ENCODE measurements around the gene TBC1D25. TPM values are rescaled to one million over a fixed set of nuclear protein-coding genes. Genes with fewer than 3 reads are reported as not detected.
A peak's percentile ranks its signal among the peaks of the same experiment; 100 is the strongest.
"Not testable (repeated sequence)": the region's sequence is repeated elsewhere in the genome, so short reads cannot be mapped to it uniquely, and the experiment has no call there.

Gene TBC1D25
- total RNA-seq, 1 donor from 2014 or later: 13.1 TPM

DNA sequence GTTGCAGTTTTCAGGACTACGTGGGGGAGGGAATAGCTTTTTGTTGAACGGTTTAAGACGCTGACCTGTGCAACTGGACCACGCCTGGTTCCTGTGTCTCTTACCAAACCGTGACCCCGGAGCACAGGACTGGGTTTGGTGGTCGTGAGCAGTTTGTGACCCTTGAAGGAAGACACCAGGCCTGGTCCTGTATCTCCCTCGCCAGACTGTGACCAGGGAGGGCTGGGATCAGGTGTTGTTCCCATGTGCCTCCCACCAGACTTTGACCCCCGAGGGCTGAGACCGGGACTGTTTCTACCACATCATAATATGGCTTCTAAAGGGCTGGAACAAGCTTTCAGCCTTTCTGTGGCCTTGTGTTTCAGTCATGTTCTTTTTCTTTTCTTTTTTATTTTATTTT is 17.2 kb upstream of the TBC1D25 start:
- Histone ChIP-seq H3K9me3 (ENCODE audit: insufficient read depth, low read depth, low read length) (no peaks in the 10 kb centered on the region), H3K4me1 (ENCODE audit: insufficient read depth, low read length) (peaks cover 4% of the 10 kb centered on the region), H3K36me3 (ENCODE audit: insufficient read depth, low read length) (no peaks in the 10 kb centered on the region), H2AFZ (ENCODE audit: low read depth, low read length) (peak overlapping the region; percentile 84), H3K4me3 (ENCODE audit: insufficient read depth, low read depth, low read length) (peak overlapping the region; percentile 87), H3K9ac (ENCODE audit: low read length) (peak overlapping the region; percentile 88), H3K79me2 (ENCODE audit: insufficient read depth, low read length) (peaks cover 10% of the 10 kb centered on the region), H4K20me1 (ENCODE audit: insufficient read depth, low read length) (no peaks in the 10 kb centered on the region), H3K4me2 (ENCODE audit: low read length) (peak overlapping the region; percentile 95), H3K27me3 (ENCODE audit: insufficient read depth, low read length) (no peaks in the 10 kb centered on the region), H3K27ac (ENCODE audit: low read depth, low read length) (peak overlapping the region; percentile 66)
- H3K4me1 Mint-ChIP-seq (ENCODE audit: low read depth, unreplicated experiment): no peaks in the 10 kb centered on the region
- FAIRE-seq: no peak
- no peaks in the 10 kb centered on the region for H3K27me3 Mint-ChIP-seq (ENCODE audit: low read depth, unreplicated experiment)
- peak overlapping the region; percentile 58 for H3K27ac Mint-ChIP-seq (ENCODE audit: unreplicated experiment)
- peaks cover 2% of the 10 kb centered on the region for H3K36me3 Mint-ChIP-seq (ENCODE audit: low read depth, unreplicated experiment)
- H3K9me3 Mint-ChIP-seq (ENCODE audit: unreplicated experiment): no peaks in the 10 kb centered on the region
- peak overlapping the region; percentile 87 for H3K4me3 Mint-ChIP-seq (ENCODE audit: unreplicated experiment)
- TF ChIP-seq, protein P1, sequence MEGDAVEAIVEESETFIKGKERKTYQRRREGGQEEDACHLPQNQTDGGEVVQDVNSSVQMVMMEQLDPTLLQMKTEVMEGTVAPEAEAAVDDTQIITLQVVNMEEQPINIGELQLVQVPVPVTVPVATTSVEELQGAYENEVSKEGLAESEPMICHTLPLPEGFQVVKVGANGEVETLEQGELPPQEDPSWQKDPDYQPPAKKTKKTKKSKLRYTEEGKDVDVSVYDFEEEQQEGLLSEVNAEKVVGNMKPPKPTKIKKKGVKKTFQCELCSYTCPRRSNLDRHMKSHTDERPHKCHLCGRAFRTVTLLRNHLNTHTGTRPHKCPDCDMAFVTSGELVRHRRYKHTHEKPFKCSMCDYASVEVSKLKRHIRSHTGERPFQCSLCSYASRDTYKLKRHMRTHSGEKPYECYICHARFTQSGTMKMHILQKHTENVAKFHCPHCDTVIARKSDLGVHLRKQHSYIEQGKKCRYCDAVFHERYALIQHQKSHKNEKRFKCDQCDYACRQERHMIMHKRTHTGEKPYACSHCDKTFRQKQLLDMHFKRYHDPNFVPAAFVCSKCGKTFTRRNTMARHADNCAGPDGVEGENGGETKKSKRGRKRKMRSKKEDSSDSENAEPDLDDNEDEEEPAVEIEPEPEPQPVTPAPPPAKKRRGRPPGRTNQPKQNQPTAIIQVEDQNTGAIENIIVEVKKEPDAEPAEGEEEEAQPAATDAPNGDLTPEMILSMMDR (IDR thresholded peaks at IDR 0.05; ENCODE audit: insufficient read depth, low read depth, low read length): no peak
- TF ChIP-seq EZH2 (IDR thresholded peaks at IDR 0.05; ENCODE audit: insufficient read depth, low read length): no peak
- no peak for DNase-seq (ENCODE audit: low read depth)

DNA sequence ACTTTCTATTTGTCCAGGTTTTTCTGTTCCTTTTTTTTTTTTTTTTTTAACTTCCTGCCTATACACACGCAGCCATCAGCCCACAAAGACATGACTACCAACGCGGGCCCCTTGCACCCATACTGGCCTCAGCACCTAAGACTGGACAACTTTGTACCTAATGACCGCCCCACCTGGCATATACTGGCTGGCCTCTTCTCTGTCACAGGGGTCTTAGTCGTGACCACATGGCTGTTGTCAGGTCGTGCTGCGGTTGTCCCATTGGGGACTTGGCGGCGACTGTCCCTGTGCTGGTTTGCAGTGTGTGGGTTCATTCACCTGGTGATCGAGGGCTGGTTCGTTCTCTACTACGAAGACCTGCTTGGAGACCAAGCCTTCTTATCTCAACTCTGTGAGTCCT is 15.8 kb upstream of the TBC1D25 start:
- FAIRE-seq (no peak), DNase-seq (ENCODE audit: low read depth) (no peak)
- H3K4me3 ChIP-seq (ENCODE audit: insufficient read depth, low read depth, low read length): no peak overlapping the region
- Mint-ChIP-seq H3K9me3 (ENCODE audit: unreplicated experiment) (no peaks in the 10 kb centered on the region), H3K4me1 (ENCODE audit: low read depth, unreplicated experiment) (no peaks in the 10 kb centered on the region), H3K36me3 (ENCODE audit: low read depth, unreplicated experiment) (peaks cover 11% of the 10 kb centered on the region), H3K4me3 (ENCODE audit: unreplicated experiment) (no peak overlapping the region), H3K27me3 (ENCODE audit: low read depth, unreplicated experiment) (no peaks in the 10 kb centered on the region), H3K27ac (ENCODE audit: unreplicated experiment) (no peak overlapping the region)
- H3K27me3 ChIP-seq (ENCODE audit: insufficient read depth, low read length): no peaks in the 10 kb centered on the region
- peaks cover 6% of the 10 kb centered on the region for H3K36me3 ChIP-seq (ENCODE audit: insufficient read depth, low read length)
- H3K79me2 ChIP-seq (ENCODE audit: insufficient read depth, low read length): peaks cover 10% of the 10 kb centered on the region
- no peaks in the 10 kb centered on the region for H4K20me1 ChIP-seq (ENCODE audit: insufficient read depth, low read length)
- H3K27ac ChIP-seq (ENCODE audit: low read depth, low read length): no peak overlapping the region
- peaks cover 4% of the 10 kb centered on the region for H3K4me1 ChIP-seq (ENCODE audit: insufficient read depth, low read length)
- TF ChIP-seq EZH2 (IDR thresholded peaks at IDR 0.05; ENCODE audit: insufficient read depth, low read length): no peak
- TF ChIP-seq, protein P1 (IDR thresholded peaks at IDR 0.05; ENCODE audit: insufficient read depth, low read depth, low read length): no peak
- H2AFZ ChIP-seq (ENCODE audit: low read depth, low read length): no peak overlapping the region
- no peaks in the 10 kb centered on the region for H3K9me3 ChIP-seq (ENCODE audit: insufficient read depth, low read depth, low read length)
- H3K4me2 ChIP-seq (ENCODE audit: low read length): no peak overlapping the region
- H3K9ac ChIP-seq (ENCODE audit: low read length): no peak overlapping the region

DNA sequence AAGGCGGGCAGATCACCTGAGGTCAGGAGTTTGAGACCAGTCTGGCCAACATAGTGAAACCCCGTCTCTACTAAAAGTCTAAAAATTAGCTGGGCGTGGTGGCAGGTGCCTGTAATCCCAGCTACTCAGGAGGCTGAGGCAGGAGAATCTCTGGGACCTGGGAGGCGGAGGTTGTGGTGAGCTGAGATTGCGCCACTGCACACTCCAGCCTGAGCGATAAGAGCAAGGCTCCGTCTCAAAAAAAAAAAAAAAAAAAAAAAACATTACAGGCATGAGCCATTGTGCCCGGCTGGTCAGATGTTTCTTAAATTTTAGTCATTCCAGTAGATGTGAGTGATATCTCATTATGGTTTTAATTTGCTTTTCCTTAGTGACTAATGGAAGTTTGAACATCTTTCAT is 13.7 kb upstream of the TBC1D25 start:
- H3K4me3 ChIP-seq (ENCODE audit: insufficient read depth, low read depth, low read length); H4K20me1 ChIP-seq (ENCODE audit: insufficient read depth, low read length); H3K4me3 Mint-ChIP-seq (ENCODE audit: unreplicated experiment); H3K9me3 Mint-ChIP-seq (ENCODE audit: unreplicated experiment); H3K4me1 ChIP-seq (ENCODE audit: insufficient read depth, low read length); H3K27ac ChIP-seq (ENCODE audit: low read depth, low read length); H3K9ac ChIP-seq (ENCODE audit: low read length); H3K4me1 Mint-ChIP-seq (ENCODE audit: low read depth, unreplicated experiment); H3K27me3 Mint-ChIP-seq (ENCODE audit: low read depth, unreplicated experiment); H2AFZ ChIP-seq (ENCODE audit: low read depth, low read length); H3K27me3 ChIP-seq (ENCODE audit: insufficient read depth, low read length); H3K4me2 ChIP-seq (ENCODE audit: low read length); H3K36me3 ChIP-seq (ENCODE audit: insufficient read depth, low read length); H3K27ac Mint-ChIP-seq (ENCODE audit: unreplicated experiment); FAIRE-seq; H3K9me3 ChIP-seq (ENCODE audit: insufficient read depth, low read depth, low read length): not testable (repeated sequence)
- DNase-seq (ENCODE audit: low read depth): peak; percentile 23
- H3K79me2 ChIP-seq (ENCODE audit: insufficient read depth, low read length): peaks cover 10% of the 10 kb centered on the region
- H3K36me3 Mint-ChIP-seq (ENCODE audit: low read depth, unreplicated experiment): peaks cover 13% of the 10 kb centered on the region

Data from astrocyte (in vitro differentiated cells and primary cell).